Panc1 (cell line): Measurements from ENCODE around the gene CCDC152. TPM values are rescaled to one million over a fixed set of nuclear protein-coding genes. Genes with fewer than 3 reads are reported as not detected.

ENCODE experiments used
- ATAC-seq: fragments of 200-7000 bp; cut with Tn5 transposase; 2 replicates; pipeline ENCODE4 v1.9.1; 2020; ENCODE audit warnings: mild to moderate bottlenecking, moderate library complexity
- BruUV-seq: library from RNA; stranded (reverse); fragments of 400-500 nt; replicated peaks from 2 replicates; lab custom pipeline; 2021; lab: Mats Ljungman, UMichigan
- CTCF ChIA-PET: fragments of 300-600 bp; sonication (Branson Sonifier 250); formaldehyde crosslinking; loops from one replicate; lab custom pipeline; 2022; ENCODE audit warnings: antibody characterized with exemption; lab: Charles Lee
- POLR2A ChIA-PET: fragments of 300-600 bp; sonication (Branson Sonifier 250); formaldehyde crosslinking; loops from one replicate; lab custom pipeline; 2022; ENCODE audit warnings: antibody characterized with exemption; lab: Charles Lee
- DNase-seq: peaks from one replicate; pipeline ENCODE4 v3.0.0-alpha.2; 2010; ENCODE audit warnings: low read depth, low spot score
- H3K27ac ChIP-seq: 2 replicates; pipeline ENCODE4 v1.5.1; 2011; ENCODE audit warnings: mild to moderate bottlenecking, low read length, inconsistent platforms
- H3K27me3 ChIP-seq: fragments of 200-500 bp; sonication (Bioruptor generic); 2 replicates; pipeline ENCODE4 v1.6.0; 2014; ENCODE audit warnings: low read length, inconsistent platforms; ENCODE audit not compliant: control insufficient read depth, insufficient read depth
- H3K36me3 ChIP-seq: fragments of 200-500 bp; sonication (Bioruptor generic); 2 replicates; pipeline ENCODE4 v1.5.1; 2014; ENCODE audit warnings: inconsistent platforms, mild to moderate bottlenecking, low read length, moderate library complexity; ENCODE audit not compliant: control insufficient read depth, insufficient read depth
- H3K4me1 ChIP-seq: 2 replicates; pipeline ENCODE4 v1.5.1; 2011; ENCODE audit warnings: inconsistent platforms, mild to moderate bottlenecking, low read length, moderate library complexity; ENCODE audit not compliant: control insufficient read depth, insufficient read depth
- H3K4me3 ChIP-seq, 2 experiments: 2 replicates each; pipeline ENCODE4 v1.5.1; 2011 to 2012; ENCODE audit warnings: low read depth in 2 of 2, low read length in 2 of 2, mild to moderate bottlenecking in 2 of 2, inconsistent platforms in 1 of 2, moderate library complexity in 1 of 2
- H3K9me3 ChIP-seq: fragments of 200-500 bp; sonication (Bioruptor generic); 2 replicates; pipeline ENCODE4 v1.5.1; 2014; ENCODE audit warnings: low read depth, mild to moderate bottlenecking, inconsistent platforms, low read length, moderate library complexity; ENCODE audit not compliant: control insufficient read depth, insufficient read depth
- CTCF ChIP-seq: fragments of 450-650 bp; IDR thresholded peaks from 2 replicates; pipeline ENCODE4 v1.5.1; 2017; ENCODE audit warnings: mild to moderate bottlenecking
- POLR2AphosphoS5 ChIP-seq: IDR thresholded peaks from 2 replicates; pipeline ENCODE4 v1.6.1; 2012; ENCODE audit warnings: mild to moderate bottlenecking, low read depth, low read length, moderate library complexity
- REST ChIP-seq, 2 experiments: IDR thresholded peaks; 2 replicates each; pipeline ENCODE4 v1.6.1; 2011 to 2012; ENCODE audit warnings: low read depth in 2 of 2, control low read depth in 1 of 2, low read length in 1 of 2, mild to moderate bottlenecking in 1 of 2, moderate library complexity in 1 of 2; ENCODE audit not compliant: insufficient read depth in 1 of 2
- SIN3A ChIP-seq: IDR thresholded peaks from 2 replicates; pipeline ENCODE4 v1.6.1; 2012; ENCODE audit warnings: low read depth, mild to moderate bottlenecking, low read length, moderate library complexity, borderline replicate concordance; ENCODE audit not compliant: insufficient read depth
- TCF7L2 ChIP-seq: IDR thresholded peaks from 2 replicates; pipeline ENCODE4 v1.6.1; 2011; ENCODE audit warnings: mild to moderate bottlenecking, low read depth, low read length, inconsistent platforms
- in situ Hi-C: cut with HindIII; loops from 2 replicates; pipeline ENCODE4 v1.10.0; 2016; ENCODE audit warnings: low sequenced_read_pairs, low pct_unique_long_range_greater_than_20kb
- intact Hi-C: fragments of 100-400 bp; cut with micrococcal nuclease; formaldehyde crosslinking; loops from one replicate; pipeline ENCODE4 v1.10.0; 2022; ENCODE audit not compliant: unreplicated experiment
- total RNA-seq: library from RNA; stranded (reverse); gene quantifications from one replicate; pipeline ENCODE4 v1.2.1, GENCODE V29; 2021; ENCODE audit not compliant: unreplicated experiment

CCDC152 gene
- total RNA-seq, 1 experiment from 2014 or later: not detected

- ChIA-PET POLR2A (no interaction called here), CTCF (no interaction called here)
- Histone ChIP-seq H3K4me1 (no peaks in the 10 kb centered on the region), H3K9me3 (no peaks in the 10 kb centered on the region), H3K36me3 (no peaks in the 10 kb centered on the region), H3K27me3 (no peaks in the 10 kb centered on the region), H3K4me3 (no peak overlapping the region), H3K27ac (no peak overlapping the region)
- intact Hi-C loops (no loop called here), in situ Hi-C loops (no loop called here)
- no peak for TF ChIP-seq REST (IDR thresholded peaks at IDR 0.05; ENCODE audit: insufficient read depth in 1 of 2, low read depth in 2 of 2, low read length in 1 of 2)
- TF ChIP-seq CTCF: no peak
- no peak for TF ChIP-seq POLR2AphosphoS5
- no peak for TF ChIP-seq SIN3A
- TF ChIP-seq TCF7L2: no peak
- BruUV-seq: no TSS peak
- ATAC-seq (no peak), DNase-seq (no peak)
Measured at GRCh38 chr5:42791151-42791550, 34.5 kb downstream of the CCDC152 start.

DNA sequence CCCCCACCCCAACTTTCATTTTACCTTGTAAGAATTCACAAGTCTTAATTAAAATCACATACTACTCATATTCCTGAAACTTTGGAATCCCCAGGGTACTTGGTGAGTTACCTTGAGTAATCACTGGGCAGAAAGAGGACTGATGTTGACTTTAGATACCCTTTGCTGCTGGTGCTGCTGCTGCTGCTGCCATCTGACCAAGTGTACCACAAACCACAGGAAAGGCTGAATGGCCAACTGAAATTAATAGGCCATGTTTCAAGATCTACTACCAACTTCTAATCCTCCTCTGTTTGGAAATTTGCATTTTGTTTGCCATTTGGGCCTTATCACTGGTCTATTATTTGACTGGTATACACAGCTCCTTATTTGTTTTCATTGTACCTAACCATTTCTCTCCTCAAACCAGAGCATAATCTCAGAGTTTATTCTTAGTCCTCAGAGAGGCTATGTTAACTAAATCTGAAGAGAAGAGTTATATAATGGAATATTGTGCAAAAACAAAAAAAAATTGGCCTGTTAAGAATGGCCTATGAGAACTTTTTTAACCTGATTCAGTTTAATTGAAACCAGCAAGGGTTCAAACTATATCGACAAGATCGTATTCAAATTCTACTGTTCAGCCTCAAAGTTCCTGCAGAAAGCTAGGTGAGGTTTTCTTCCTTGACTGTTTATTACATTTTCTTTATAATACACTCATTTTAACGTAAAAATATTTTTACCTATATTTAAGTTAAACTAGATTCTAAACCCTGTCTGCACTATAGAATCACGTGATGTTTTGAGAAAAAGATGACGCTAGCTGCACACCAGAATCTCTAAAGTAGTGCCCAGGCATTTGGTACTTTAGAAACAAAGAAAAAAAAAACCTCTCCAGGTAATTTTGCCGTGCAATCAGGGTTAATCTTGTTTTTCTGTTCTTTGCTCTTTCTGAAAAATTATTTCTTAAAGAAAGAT is 41.9 kb downstream of the CCDC152 start:
- no peaks in the 10 kb centered on the region for H3K4me1 ChIP-seq
- no peak overlapping the region for H3K4me3 ChIP-seq
- H3K27me3 ChIP-seq: no peaks in the 10 kb centered on the region
- BruUV-seq: no TSS peak
- ATAC-seq (no peak), DNase-seq (no peak)
- intact Hi-C loops: no loop called here
- TF ChIP-seq POLR2AphosphoS5 (no peak), CTCF (no peak), SIN3A (no peak), TCF7L2 (no peak), REST (IDR thresholded peaks at IDR 0.05; ENCODE audit: insufficient read depth in 1 of 2, low read depth in 2 of 2, low read length in 1 of 2) (no peak)
- no peaks in the 10 kb centered on the region for H3K36me3 ChIP-seq
- no peak overlapping the region for H3K27ac ChIP-seq
- POLR2A ChIA-PET: no interaction called here
- in situ Hi-C loops: no loop called here
- H3K9me3 ChIP-seq: peaks cover 4% of the 10 kb centered on the region; the same call in 1 of the 2 replicates
- CTCF ChIA-PET: no interaction called here
